ENCODE results near the gene EML4. TPM values are rescaled to one million over a fixed set of nuclear protein-coding genes. Genes with fewer than 3 reads are reported as not detected.

EML4 gene
- total and polyA plus RNA-seq, 9 of the 15 experiments (the other 6 are each of a cell fraction or from before 2014, with no cell fraction given) = 14.7 to 48.3 (median 36.5) TPM

- intact Hi-C loops (cut with micrococcal nuclease) (no loop called here), in situ Hi-C loops (cut with MboI) (no loop called here)
- Histone ChIP-seq H3K4me1 (replicated peaks in 1 of 2; ENCODE audit: control insufficient read depth in 2 of 2, insufficient read depth in 2 of 2, low read length in 2 of 2) (no peaks in the 10 kb centered on the region), H2AFZ (ENCODE audit: low read depth, low read length) (no peak overlapping the region), H3K9me1 (ENCODE audit: control insufficient read depth, insufficient read depth, low read length) (no peaks in the 10 kb centered on the region), H3K9ac (ENCODE audit: insufficient read depth in 1 of 2, low read depth in 2 of 2, low read length in 2 of 2) (no peak overlapping the region), H3K27me3 (ENCODE audit: control insufficient read depth in 2 of 2, insufficient read depth in 2 of 2, low read length in 2 of 2) (no peaks in the 10 kb centered on the region), H3K9me3 (replicated peaks; ENCODE audit: control insufficient read depth, insufficient read depth, low read depth, low read length) (no peaks in the 10 kb centered on the region), H4K20me1 (replicated peaks; ENCODE audit: control insufficient read depth, insufficient read depth, low read length) (no peaks in the 10 kb centered on the region), H3K79me2 (ENCODE audit: control insufficient read depth, insufficient read depth, low read length) (no peaks in the 10 kb centered on the region), H3K27ac (ENCODE audit: extremely low read depth, low read depth, low read length) (no peak overlapping the region), H3K36me3 (ENCODE audit: control insufficient read depth, insufficient read depth, low read length) (peaks cover 36% of the 10 kb centered on the region; the same call in 2 of the 3 replicates), H3K4me3 (no peak overlapping the region), H3K4me2 (ENCODE audit: insufficient read depth, low read length) (no peak overlapping the region)
- BruUV-seq (replicated peaks) = no TSS peak
- POLR2A ChIA-PET = interaction anchor here (1.0 kb wide), 1 partner anchor 12 kb away, joined by 3 read pairs; no protein-coding TSS in a partner anchor
- no peak for DNase-seq (ENCODE audit: extremely low read depth in 1 of 4, low spot score in 3 of 4)
- ATAC-seq = no peak
- WGBS (ENCODE audit: insufficient coverage, low coverage, missing lambda C conversion rate) = 57% methylated on average over 1 of the region's 1 CpG
- CTCF ChIA-PET (ENCODE audit: low intra/inter-chr PET ratio) = no interaction called here
- TF ChIP-seq ZNF609 (CRISPR knock-in tag; IDR thresholded peaks at IDR 0.05; ENCODE audit: borderline replicate concordance) (no peak), STAT5A (IDR thresholded peaks at IDR 0.05; ENCODE audit: borderline replicate concordance, low read length) (no peak), FIP1L1 (IDR thresholded peaks at IDR 0.05; ENCODE audit: low read depth, low read length, poor library complexity, severe bottlenecking) (no peak), MIER1 (IDR thresholded peaks at IDR 0.05; ENCODE audit: low read depth) (no peak), MTF1 (CRISPR knock-in tag; IDR thresholded peaks at IDR 0.05; ENCODE audit: borderline replicate concordance) (no peak), EWSR1 (IDR thresholded peaks at IDR 0.05; ENCODE audit: borderline replicate concordance, low read depth, partially characterized antibody) (no peak), KDM2B (CRISPR knock-in tag; IDR thresholded peaks at IDR 0.05) (no peak), KDM5B (IDR thresholded peaks at IDR 0.05; ENCODE audit: insufficient replicate concordance, low read depth, low read length) (no peak), MEF2A (IDR thresholded peaks at IDR 0.05; ENCODE audit: control insufficient read depth, low read depth, low read length) (no peak), CREBBP (IDR thresholded peaks at IDR 0.05; ENCODE audit: low read depth, low read length) (no peak), ZBTB2 (IDR thresholded peaks at IDR 0.05) (no peak)
- FAIRE-seq = no peak
Observed at GRCh38 chr2:42298132-42298531, 129.0 kb downstream of the EML4 start.
